Measurements from ENCODE around the gene ITSN1.

- TF ChIP-seq CTCF (IDR thresholded peaks at IDR 0.05; ENCODE audit: low read depth, low read length, poor library complexity, severe bottlenecking): no peak
- no peak for TF ChIP-seq EZH2phosphoT487 (IDR thresholded peaks at IDR 0.05; ENCODE audit: borderline replicate concordance, low read length)
Observed at GRCh38 chr21:33775100-33775828, 133.0 kb downstream of the ITSN1 start.

Measured in DOHH2 (cell line).